Endothelial cell of umbilical vein (primary cell): Measurements from ENCODE around the gene KIAA1671. TPM values are rescaled to one million over a fixed set of nuclear protein-coding genes. Genes with fewer than 3 reads are reported as not detected.

ENCODE experiments used
- BruUV-seq: library from RNA; stranded (reverse); fragments of 400-500 nt; replicated peaks from 2 replicates; lab custom pipeline; 2021; lab: Mats Ljungman, UMichigan
- CTCF ChIA-PET: fragments of 300-600, 350-600 bp; sonication (Branson Sonifier 250); formaldehyde crosslinking; loops from one replicate; lab custom pipeline; 2021; ENCODE audit warnings: antibody characterized with exemption, inconsistent platforms; lab: Charles Lee
- POLR2A ChIA-PET: fragments of 300-600, 350-600 bp; sonication (Branson Sonifier 250); formaldehyde crosslinking; loops from one replicate; lab custom pipeline; 2021; ENCODE audit warnings: antibody characterized with exemption, inconsistent platforms; lab: Charles Lee
- DNase-seq: peaks from one replicate; pipeline ENCODE4 v3.0.0-alpha.2; 2011; ENCODE audit warnings: low read depth, low spot score
- FAIRE-seq: peaks from 2 replicates; lab custom pipeline; 2011; peaks lifted over from hg19 to GRCh38; lab: Jason Lieb, UNC
- H2AFZ ChIP-seq: 2 replicates; pipeline ENCODE4 v1.6.0; 2012; ENCODE audit warnings: low read depth, low read length, control low read depth, inconsistent platforms
- H3K27ac ChIP-seq: 2 replicates; pipeline ENCODE4 v1.5.1; 2011; ENCODE audit warnings: low read depth, mild to moderate bottlenecking, control low read depth, low read length, moderate library complexity; ENCODE audit not compliant: insufficient read depth
- H3K27me3 ChIP-seq, 2 experiments: 2 replicates each; pipeline versions ENCODE4 v1.6.0 to v1.6.1; 2011; ENCODE audit warnings: low read length in 2 of 2, mixed read lengths in 1 of 2; ENCODE audit not compliant: control insufficient read depth in 2 of 2, insufficient read depth in 2 of 2
- H3K36me3 ChIP-seq, 2 experiments: 2 replicates in 1 of 2; 3 replicates in 1 of 2; pipeline ENCODE4 v1.5.1; 2011; ENCODE audit warnings: low read length in 2 of 2, mild to moderate bottlenecking in 1 of 2, moderate library complexity in 1 of 2; ENCODE audit not compliant: control insufficient read depth in 2 of 2, insufficient read depth in 2 of 2; ENCODE audit errors: extremely low read depth in 1 of 2
- H3K4me1 ChIP-seq: 3 replicates; pipeline ENCODE4 v1.5.1; 2011; ENCODE audit warnings: mild to moderate bottlenecking, low read length; ENCODE audit not compliant: control insufficient read depth, insufficient read depth; ENCODE audit errors: extremely low read depth
- H3K4me2 ChIP-seq: 2 replicates; pipeline ENCODE4 v1.6.1; 2011; ENCODE audit warnings: low read length, control low read depth, mixed read lengths; ENCODE audit not compliant: insufficient read depth
- H3K4me3 ChIP-seq, 3 experiments: fragments of 200-600 bp in 1 of 3; sonication (generic), shearing (Covaris generic) in 1 of 3; replicated peaks in 1 of 3; 2 replicates each; pipeline ENCODE4 v1.5.1; 2011 to 2016; ENCODE audit warnings: control low read depth in 3 of 3, low read length in 3 of 3, mild to moderate bottlenecking in 2 of 3, inconsistent platforms in 1 of 3, low read depth in 1 of 3, moderate library complexity in 1 of 3; ENCODE audit not compliant: insufficient read depth in 1 of 3
- H3K79me2 ChIP-seq: 2 replicates; pipeline ENCODE4 v1.6.0; 2012; ENCODE audit warnings: low read length, inconsistent platforms; ENCODE audit not compliant: control insufficient read depth, insufficient read depth
- H3K9ac ChIP-seq: replicated peaks from 2 replicates; pipeline ENCODE3; 2011; ENCODE audit warnings: low read length, control low read depth; ENCODE audit not compliant: insufficient read depth; ENCODE audit errors: extremely low read depth
- H3K9me1 ChIP-seq: replicated peaks from 3 replicates; pipeline ENCODE4 v1.6.0; 2011; ENCODE audit warnings: mild to moderate bottlenecking, low read length; ENCODE audit not compliant: control insufficient read depth, insufficient read depth; ENCODE audit errors: extremely low read depth
- H3K9me3 ChIP-seq: replicated peaks from 2 replicates; pipeline ENCODE4 v1.5.1; 2012; ENCODE audit warnings: low read length, inconsistent platforms; ENCODE audit not compliant: control insufficient read depth, insufficient read depth
- H4K20me1 ChIP-seq: replicated peaks from 2 replicates; pipeline ENCODE3; 2011; ENCODE audit warnings: mild to moderate bottlenecking, low read length; ENCODE audit not compliant: control insufficient read depth, insufficient read depth; ENCODE audit errors: extremely low read depth
- EZH2 ChIP-seq: IDR thresholded peaks from 2 replicates; pipeline ENCODE4 v1.6.1; 2012; ENCODE audit warnings: borderline replicate concordance, low read depth, mild to moderate bottlenecking, moderate library complexity, low read length, inconsistent platforms; ENCODE audit not compliant: severe bottlenecking
- FOS ChIP-seq: IDR thresholded peaks from 2 replicates; pipeline ENCODE4 v1.6.1; 2011; ENCODE audit warnings: mild to moderate bottlenecking, low read length, moderate library complexity, borderline replicate concordance; ENCODE audit not compliant: insufficient read depth
- GATA2 ChIP-seq: IDR thresholded peaks from 2 replicates; pipeline ENCODE4 v1.7.0; 2011; ENCODE audit warnings: low read depth, mild to moderate bottlenecking, moderate library complexity, mixed read lengths, low read length; ENCODE audit not compliant: insufficient read length, insufficient read depth
- JUN ChIP-seq: IDR thresholded peaks from 2 replicates; pipeline ENCODE4 v1.6.1; 2011; ENCODE audit warnings: borderline replicate concordance, low read depth; ENCODE audit not compliant: insufficient read length, insufficient read depth
- MAX ChIP-seq: IDR thresholded peaks from 2 replicates; pipeline ENCODE4 v1.6.1; 2011; ENCODE audit not compliant: insufficient read depth, insufficient read length
- MYC ChIP-seq: IDR thresholded peaks from one replicate; pipeline ENCODE4 v1.6.1; 2011; ENCODE audit warnings: mild to moderate bottlenecking, low read depth, low read length
- POLR2A ChIP-seq: IDR thresholded peaks from 2 replicates; pipeline ENCODE4 v1.6.1; 2012; ENCODE audit warnings: low read depth, mild to moderate bottlenecking, control low read depth, low read length
- POLR2AphosphoS5 ChIP-seq: IDR thresholded peaks from 2 replicates; pipeline ENCODE4 v1.6.1; 2012; ENCODE audit warnings: low read depth, mild to moderate bottlenecking, control low read depth, low read length, moderate library complexity; ENCODE audit not compliant: insufficient read depth
- dilution Hi-C: fragments of 300-500 bp; cut with MboI; formaldehyde crosslinking; loops from one replicate; pipeline ENCODE4 v1.15.0; 2019; ENCODE audit warnings: low sequenced_read_pairs; ENCODE audit not compliant: extremely low pct_ligation_motif_present
- intact Hi-C: fragments of 100-400 bp; cut with micrococcal nuclease; formaldehyde crosslinking; loops from one replicate; pipeline ENCODE4 v1.10.0; 2022
- polyA plus RNA-seq, 4 experiments: library from polyadenylated mRNA; depleted of rRNA in 3 of 4; stranded (reverse) in 3 of 4; unstranded in 1 of 4; fragments of >200 nt; gene quantifications; 2 replicates each; pipeline versions ENCODE4 v1.2.1 to v1.2.3, GENCODE V29; 2011 to 2012; ENCODE audit warnings: missing spikeins in 1 of 4
- total RNA-seq: library from RNA; stranded (reverse); gene quantifications from 2 replicates; pipeline ENCODE4 v1.2.3, GENCODE V29; 2021
- TF ChIP-seq, protein P1 (sequence below), 2 donors: IDR thresholded peaks; 1 replicate in 1 of 2; 2 replicates in 1 of 2; pipeline ENCODE4 v1.5.1; 2011; ENCODE audit warnings: low read length in 2 of 2, mild to moderate bottlenecking in 2 of 2, moderate library complexity in 2 of 2, control low read depth in 1 of 2, inconsistent platforms in 1 of 2, low read depth in 1 of 2; ENCODE audit not compliant: insufficient read depth in 1 of 2; ENCODE audit errors: extremely low read depth in 1 of 2

The KIAA1671 gene
- total and polyA plus RNA-seq, 2 donors (not counting 3 experiments of a cell fraction or from before 2014, with no cell fraction given): 23.1 to 85.1 TPM

DNA sequence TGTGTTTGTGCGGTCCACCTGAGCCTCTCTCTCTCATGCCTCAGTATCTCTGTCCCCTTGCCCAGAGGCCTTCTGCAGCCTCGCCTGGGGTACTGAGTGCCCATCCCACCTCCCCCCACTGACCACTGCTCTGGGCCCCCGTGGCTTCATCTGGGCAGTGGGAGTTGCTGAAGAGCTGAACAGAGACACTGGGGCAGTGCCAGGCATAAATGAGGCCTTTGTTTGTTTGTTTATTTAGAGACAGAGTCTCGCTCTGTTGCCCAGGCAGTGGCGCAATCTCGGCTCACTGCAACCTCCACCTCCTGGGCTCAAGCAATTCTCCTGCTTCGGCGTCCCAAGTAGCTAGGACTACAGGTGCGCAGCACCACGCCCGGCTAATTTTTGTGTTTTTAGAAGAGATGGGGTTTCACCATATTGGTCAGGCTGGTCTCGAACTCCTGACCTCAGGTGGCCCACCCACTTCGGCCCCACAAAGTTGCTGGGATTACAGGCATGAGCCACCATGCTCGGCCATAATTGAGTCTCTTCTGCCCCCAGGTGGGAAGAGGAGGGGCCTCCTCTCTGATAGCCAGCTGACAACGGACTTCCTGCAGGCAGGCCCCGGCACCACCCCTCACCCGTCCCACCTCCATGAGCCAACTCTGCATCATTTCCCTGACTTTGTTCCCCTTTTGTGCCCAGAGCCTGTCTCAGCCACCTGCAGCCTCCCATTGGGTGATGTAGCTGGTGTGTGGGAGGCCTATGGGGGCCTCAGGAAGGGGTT is 256.4 kb downstream of the KIAA1671 start:
- H3K9me3 ChIP-seq: no peaks in the 10 kb centered on the region
- H3K27me3 ChIP-seq: no peaks in the 10 kb centered on the region
- H3K9ac ChIP-seq: no peak overlapping the region
- H3K4me2 ChIP-seq: no peak overlapping the region
- CTCF ChIA-PET: no interaction called here
- no peak for DNase-seq
- no peak for FAIRE-seq
- no peaks in the 10 kb centered on the region for H3K79me2 ChIP-seq
- H2AFZ ChIP-seq: no peak overlapping the region
- POLR2A ChIA-PET: no interaction called here
- H3K9me1 ChIP-seq: no peaks in the 10 kb centered on the region
- TF ChIP-seq POLR2A: no peak
- TF ChIP-seq, protein P1, sequence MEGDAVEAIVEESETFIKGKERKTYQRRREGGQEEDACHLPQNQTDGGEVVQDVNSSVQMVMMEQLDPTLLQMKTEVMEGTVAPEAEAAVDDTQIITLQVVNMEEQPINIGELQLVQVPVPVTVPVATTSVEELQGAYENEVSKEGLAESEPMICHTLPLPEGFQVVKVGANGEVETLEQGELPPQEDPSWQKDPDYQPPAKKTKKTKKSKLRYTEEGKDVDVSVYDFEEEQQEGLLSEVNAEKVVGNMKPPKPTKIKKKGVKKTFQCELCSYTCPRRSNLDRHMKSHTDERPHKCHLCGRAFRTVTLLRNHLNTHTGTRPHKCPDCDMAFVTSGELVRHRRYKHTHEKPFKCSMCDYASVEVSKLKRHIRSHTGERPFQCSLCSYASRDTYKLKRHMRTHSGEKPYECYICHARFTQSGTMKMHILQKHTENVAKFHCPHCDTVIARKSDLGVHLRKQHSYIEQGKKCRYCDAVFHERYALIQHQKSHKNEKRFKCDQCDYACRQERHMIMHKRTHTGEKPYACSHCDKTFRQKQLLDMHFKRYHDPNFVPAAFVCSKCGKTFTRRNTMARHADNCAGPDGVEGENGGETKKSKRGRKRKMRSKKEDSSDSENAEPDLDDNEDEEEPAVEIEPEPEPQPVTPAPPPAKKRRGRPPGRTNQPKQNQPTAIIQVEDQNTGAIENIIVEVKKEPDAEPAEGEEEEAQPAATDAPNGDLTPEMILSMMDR (IDR thresholded peaks at IDR 0.05; ENCODE audit: extremely low read depth in 1 of 2, insufficient read depth in 1 of 2, low read depth in 1 of 2, low read length in 2 of 2): no peak
- no peak for TF ChIP-seq POLR2AphosphoS5
- no peak for TF ChIP-seq EZH2
- no peak for TF ChIP-seq MYC
- TF ChIP-seq JUN: no peak
- no peak for TF ChIP-seq GATA2
- no peak for TF ChIP-seq FOS
- no peak for TF ChIP-seq MAX
- H3K27ac ChIP-seq: no peak overlapping the region
- intact Hi-C loops (no loop called here), dilution Hi-C loops (no loop called here)
- H3K36me3 ChIP-seq: no peaks in the 10 kb centered on the region
- no peak overlapping the region for H3K4me3 ChIP-seq
- H3K4me1 ChIP-seq: no peaks in the 10 kb centered on the region
- H4K20me1 ChIP-seq: no peaks in the 10 kb centered on the region
- no TSS peak for BruUV-seq
